Measurements from ENCODE around the gene TBX19.

DNA sequence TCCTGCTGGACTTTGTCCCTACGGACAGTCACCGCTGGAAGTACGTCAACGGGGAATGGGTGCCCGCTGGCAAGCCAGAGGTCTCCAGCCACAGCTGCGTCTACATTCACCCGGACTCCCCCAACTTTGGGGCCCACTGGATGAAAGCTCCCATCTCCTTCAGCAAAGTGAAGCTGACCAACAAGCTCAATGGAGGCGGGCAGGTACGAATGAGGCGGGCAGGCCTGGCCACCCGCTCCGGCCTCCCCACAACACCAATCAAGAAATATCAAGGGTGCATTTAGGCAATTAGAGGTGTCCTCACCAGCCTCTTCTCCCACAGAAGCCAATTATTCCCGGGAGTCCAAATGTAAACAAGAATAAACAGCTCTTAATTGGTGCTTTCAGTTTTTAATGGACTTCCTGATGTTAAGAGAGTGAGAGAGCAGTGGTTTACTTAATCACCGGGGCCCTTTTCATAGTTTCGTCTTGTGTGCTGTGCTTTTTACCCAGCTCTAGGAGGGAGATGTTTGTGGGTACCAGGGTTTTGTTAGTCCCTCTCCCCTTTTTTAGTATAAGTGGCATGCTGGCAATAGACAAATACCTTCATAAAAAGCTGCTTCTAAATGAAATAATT, 10.7 kb downstream of the TBX19 start:
- TF ChIP-seq, protein P1, sequence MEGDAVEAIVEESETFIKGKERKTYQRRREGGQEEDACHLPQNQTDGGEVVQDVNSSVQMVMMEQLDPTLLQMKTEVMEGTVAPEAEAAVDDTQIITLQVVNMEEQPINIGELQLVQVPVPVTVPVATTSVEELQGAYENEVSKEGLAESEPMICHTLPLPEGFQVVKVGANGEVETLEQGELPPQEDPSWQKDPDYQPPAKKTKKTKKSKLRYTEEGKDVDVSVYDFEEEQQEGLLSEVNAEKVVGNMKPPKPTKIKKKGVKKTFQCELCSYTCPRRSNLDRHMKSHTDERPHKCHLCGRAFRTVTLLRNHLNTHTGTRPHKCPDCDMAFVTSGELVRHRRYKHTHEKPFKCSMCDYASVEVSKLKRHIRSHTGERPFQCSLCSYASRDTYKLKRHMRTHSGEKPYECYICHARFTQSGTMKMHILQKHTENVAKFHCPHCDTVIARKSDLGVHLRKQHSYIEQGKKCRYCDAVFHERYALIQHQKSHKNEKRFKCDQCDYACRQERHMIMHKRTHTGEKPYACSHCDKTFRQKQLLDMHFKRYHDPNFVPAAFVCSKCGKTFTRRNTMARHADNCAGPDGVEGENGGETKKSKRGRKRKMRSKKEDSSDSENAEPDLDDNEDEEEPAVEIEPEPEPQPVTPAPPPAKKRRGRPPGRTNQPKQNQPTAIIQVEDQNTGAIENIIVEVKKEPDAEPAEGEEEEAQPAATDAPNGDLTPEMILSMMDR (IDR thresholded peaks at IDR 0.05), result no peak
- TF ChIP-seq EZH2 (IDR thresholded peaks at IDR 0.05; ENCODE audit: borderline replicate concordance, insufficient read depth, low read depth, low read length, poor library complexity, severe bottlenecking), result no peak
